G401 (cell line): Measurements from ENCODE around the gene PDE6B. TPM values are rescaled to one million over a fixed set of nuclear protein-coding genes. Genes with fewer than 3 reads are reported as not detected.
"Not testable (repeated sequence)": the region's sequence is repeated elsewhere in the genome, so short reads cannot be mapped to it uniquely, and the experiment has no call there.

Experiments used
- DNase-seq: peaks from one replicate; pipeline ENCODE4 v3.0.0-alpha.2; 2015; ENCODE audit warnings: low spot score
- in situ Hi-C: cut with HindIII; loops from 2 replicates; pipeline ENCODE4 v1.10.0; 2016; ENCODE audit warnings: low sequenced_read_pairs, mixed read lengths
- total RNA-seq: library from RNA; depleted of rRNA; stranded (reverse); fragments of >200 nt; shearing (Covaris generic); gene quantifications from 2 replicates; pipeline ENCODE4 v1.2.3, GENCODE V29; 2014

PDE6B gene
- total RNA-seq, 1 experiment from 2014 or later: 1.0 TPM

DNA sequence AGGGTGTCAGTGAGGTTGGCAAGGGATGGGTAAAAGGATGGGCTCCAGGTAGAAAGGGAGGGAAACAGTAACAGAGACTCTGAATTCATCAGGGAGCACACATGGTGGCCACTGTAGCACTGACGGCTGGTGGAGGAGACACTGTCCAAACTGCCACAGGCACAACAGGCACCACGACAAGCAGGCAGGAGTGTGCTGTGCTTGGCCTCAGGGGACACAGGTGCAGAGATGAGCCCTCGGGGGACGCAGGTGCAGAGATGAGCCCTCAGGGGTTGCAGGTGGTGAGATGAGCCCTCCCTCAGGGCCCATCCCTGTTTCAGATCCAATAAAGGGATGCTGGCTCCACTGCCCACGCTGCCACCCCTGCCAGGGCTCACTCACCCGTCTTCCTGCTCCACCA is 7.6 kb downstream of the PDE6B start:
- DNase-seq: no peak
- in situ Hi-C loops: no loop called here

- in situ Hi-C loops: no loop called here
- no peak for DNase-seq
Observed at GRCh38 chr4:633406-633805, 8.0 kb downstream of the PDE6B start.

DNA sequence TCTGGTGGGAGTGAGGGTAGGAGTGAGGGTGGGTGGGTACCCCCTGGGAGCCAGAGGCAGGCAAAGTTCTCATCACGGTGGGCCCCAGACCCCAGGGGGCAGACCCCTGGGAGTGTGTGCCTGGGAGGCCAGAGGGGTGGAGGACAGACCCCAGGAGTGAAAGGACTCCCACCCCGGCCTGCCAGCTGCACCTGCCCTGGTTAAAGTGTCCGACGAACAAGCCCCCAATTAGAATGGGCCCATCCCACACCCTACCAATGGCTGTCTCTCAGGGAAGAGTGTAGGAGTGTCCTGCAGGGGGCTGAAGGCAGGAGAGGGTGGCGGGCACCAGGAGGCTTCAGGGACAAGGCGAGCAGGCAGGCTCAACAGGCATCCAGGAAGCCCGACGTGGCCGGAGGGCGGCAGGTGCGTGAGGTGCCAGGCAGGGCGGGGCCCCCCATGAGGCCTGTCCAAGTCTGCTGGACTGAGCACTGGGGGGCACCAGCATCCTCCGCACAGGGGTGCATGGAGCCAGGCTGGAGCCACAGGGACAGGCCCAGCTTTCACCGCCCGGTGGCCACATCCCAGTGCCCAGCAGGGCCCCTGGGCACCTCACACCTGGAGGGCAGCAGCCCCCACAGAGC is 8.7 kb downstream of the PDE6B start:
- in situ Hi-C loops: no loop called here
- no peak for DNase-seq

DNA sequence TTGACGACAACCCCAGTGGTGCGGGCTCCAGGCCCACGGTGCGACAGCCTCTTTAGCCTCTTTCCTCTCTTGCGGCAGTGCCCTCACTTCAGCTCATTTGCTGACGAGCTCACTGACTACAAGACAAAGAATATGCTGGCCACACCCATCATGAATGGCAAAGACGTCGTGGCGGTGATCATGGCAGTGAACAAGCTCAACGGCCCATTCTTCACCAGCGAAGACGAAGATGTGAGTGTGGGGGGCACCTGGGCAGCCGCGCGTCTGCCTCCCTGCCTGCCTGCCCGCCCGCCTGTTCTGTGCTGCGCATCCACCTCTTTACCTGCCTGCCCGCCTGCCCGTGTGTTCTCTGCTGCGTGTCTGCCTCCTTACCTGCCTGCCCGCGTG is 9.2 kb downstream of the PDE6B start:
- in situ Hi-C loops: no loop called here
- no peak for DNase-seq

- DNase-seq, in situ Hi-C loops: not testable (repeated sequence)
Observed at GRCh38 chr4:635066-635835, 9.9 kb downstream of the PDE6B start.

DNA sequence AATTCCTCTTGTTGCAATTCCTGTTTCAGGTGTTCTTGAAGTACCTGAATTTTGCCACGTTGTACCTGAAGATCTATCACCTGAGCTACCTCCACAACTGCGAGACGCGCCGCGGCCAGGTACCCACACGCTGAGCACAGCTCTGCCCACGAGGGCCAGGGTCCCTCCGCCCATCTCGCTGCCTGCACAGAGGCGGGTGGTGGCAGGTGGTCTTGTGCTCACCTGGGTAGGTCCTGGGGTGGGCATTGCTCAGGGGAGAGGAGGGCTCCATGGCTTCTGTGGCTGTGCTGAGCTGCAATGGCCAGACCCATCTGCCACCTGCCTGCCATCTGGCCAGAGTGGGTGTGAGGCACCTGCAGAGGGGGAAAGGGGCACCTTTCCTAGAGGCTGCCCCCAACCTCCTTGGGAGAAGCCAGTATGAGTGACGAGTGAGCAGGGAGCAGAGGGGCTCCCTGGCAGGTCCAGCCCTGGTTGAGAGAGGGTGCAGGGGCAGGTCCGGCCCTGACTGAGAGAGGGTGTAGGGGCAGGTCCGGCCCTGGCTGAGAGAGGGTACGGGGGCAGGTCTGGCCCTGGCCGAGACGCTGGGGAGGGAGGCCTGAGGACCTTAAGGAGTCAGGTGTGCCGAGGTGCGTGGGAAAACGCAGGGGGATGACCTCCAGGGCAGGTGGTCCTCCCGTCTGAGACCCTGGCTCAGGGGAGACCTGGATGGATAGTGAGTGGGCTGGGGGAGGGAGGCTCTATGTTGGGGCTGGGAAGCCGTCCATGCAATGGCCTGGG is 10.7 kb downstream of the PDE6B start:
- in situ Hi-C loops: no loop called here
- no peak for DNase-seq

DNA sequence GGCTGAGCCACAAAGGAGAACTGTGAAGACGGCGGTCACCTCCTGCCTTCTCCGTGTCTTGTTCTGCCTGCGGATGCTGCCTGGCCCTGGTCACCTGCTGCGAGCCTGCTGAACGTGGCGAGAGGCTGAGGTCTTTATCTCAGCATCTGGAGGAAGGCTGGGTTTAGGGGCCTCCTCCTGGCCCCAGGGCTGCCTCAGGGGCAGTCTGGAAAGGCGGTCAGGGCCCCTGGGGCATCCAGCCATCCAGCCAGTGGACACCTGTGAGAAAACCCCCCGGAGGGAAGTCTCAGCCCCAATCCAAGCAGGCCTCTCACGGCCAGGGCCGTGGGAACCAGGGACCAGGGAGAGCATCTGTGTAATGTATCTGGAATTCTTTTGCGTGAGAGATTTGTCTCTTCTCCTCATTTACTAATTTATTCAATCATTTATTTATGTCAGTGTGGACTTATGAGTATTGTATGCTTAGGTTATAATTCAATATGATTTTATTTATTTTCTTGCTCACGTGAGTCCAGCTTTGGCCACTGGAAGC is 11.3 kb downstream of the PDE6B start:
- DNase-seq: no peak
- in situ Hi-C loops: no loop called here

DNA sequence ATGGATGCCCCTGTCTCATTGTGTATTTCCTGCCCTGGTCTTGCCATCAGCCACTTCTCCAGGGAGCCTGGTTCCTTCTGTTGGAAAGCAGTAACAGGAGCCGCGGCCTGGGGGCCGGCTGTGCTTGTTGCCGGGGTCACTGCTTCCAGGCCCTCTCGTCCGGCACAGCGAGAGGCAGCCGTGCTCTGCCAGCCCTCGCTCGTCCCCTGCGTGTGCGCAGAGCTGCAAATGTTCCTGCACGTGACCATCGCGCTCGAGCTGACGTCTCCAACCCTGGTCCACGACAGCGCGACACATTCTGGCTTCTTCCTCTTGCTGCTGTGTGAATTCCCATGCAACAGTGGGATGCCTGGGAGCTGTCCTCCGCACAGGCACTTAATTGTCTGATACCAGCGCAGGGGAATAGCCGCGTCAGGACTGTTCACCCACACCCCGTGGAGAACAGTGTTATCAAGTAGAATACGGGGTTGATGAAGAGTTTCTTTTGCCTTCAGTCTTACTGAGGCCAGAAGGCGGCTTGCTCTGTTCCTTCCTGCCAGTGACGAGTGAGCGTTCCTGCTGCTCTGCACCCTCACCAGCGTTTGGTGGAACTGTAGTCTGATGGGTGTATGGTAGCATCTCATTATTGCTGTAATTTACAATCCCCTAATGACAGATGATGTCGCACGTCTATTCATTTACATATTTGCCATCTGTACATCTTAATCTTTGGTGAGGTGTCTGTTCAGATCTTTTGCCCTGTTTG is 12.3 kb downstream of the PDE6B start:
- DNase-seq: peak; percentile 84
- in situ Hi-C loops: no loop called here

DNA sequence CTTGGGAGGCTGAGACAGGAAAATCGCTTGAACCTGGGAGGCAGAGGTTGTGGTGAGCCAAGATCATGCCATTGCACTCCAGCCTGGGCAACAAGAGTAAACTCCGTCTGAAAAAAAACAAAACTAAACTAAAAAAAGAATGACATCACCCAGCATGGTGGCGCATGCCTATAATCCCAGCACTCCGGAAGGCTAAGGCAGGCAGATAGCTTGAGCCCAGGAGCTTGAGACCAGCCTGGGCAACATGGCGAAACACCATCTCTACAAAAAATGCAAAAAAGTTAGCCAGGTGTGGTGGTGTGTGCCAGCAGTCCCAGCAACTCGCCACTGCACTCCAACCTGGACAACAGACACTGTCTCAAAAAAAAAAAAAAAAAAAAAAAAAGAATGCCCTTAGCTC is 17.0 kb downstream of the PDE6B start:
- DNase-seq, in situ Hi-C loops: not testable (repeated sequence)

- in situ Hi-C loops: no loop called here
- DNase-seq: no peak
Observed at GRCh38 chr4:646460-646859, 21.1 kb downstream of the PDE6B start.

- no peak for DNase-seq
- in situ Hi-C loops: no loop called here
Observed at GRCh38 chr4:647481-647880, 22.1 kb downstream of the PDE6B start.

- DNase-seq: no peak
- in situ Hi-C loops: no loop called here
Observed at GRCh38 chr4:648579-649292, 23.4 kb downstream of the PDE6B start.

DNA sequence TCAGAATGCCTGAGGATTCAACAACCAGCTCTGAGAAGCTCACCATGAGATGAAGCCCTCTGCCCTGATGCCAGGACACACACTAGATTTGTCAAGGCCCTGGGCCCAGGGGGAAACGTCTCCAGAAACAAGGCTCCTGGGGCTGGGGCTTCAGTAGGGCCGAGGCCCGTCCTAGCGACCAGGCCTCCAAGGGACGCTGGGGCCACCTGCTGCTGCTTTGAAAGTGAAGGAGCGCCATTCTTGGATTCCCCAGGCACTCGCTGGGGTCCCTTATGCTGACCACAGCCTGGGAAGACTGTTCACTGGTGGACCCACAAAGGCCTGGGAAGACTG is 23.9 kb downstream of the PDE6B start:
- DNase-seq: no peak
- in situ Hi-C loops: no loop called here

GRCh38 chr4:649751-650310 is 24.5 kb downstream of the PDE6B start:
- in situ Hi-C loops: no loop called here
- no peak for DNase-seq

- in situ Hi-C loops: no loop called here
- DNase-seq: no peak
Observed at GRCh38 chr4:650461-650860, 25.1 kb downstream of the PDE6B start.

DNA sequence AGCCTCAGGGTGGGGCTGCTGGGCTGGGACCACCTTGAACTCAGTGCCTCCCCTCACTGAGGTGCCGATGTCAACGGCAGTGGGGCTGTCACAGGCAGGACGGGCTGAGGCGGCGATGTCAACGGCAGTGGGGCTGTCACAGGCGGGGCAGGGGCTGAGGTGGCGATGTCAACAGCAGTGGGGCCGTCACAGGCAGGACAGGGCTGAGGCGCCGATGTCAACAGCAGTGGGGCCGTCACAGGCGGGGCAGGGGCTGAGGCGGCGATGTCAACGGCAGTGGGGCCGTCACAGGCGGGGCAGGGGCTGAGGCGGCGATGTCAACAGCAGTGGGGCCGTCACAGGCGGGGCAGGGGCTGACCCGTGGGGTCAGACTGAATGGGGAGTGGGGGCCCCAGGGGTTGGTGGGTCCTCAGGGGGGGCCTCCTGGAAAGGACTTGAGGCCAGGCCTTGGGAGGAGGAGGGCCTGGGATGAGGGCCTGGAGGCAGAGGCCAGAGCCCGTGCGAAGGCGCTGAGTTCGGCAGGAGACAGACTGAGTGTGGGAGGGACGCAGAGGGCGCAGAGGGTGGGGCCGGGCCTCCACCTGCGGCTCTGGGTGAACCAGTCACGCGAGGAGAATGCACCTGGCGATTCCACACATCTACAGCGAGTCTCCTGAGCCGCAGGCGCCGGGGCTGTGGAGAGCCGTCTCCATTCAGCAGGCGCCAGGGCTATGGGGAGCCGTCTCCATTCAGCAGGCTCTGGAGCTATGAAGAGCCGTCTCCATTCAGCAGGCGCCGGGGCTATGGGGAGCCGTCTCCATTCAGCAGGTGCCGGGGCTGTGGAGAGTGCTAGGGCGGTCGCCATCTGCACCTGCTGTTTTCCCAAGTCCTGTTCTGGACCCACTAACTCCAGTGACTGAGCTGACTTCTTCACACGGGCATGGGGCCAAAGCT is 25.8 kb downstream of the PDE6B start:
- in situ Hi-C loops: no loop called here
- DNase-seq: no peak

DNA sequence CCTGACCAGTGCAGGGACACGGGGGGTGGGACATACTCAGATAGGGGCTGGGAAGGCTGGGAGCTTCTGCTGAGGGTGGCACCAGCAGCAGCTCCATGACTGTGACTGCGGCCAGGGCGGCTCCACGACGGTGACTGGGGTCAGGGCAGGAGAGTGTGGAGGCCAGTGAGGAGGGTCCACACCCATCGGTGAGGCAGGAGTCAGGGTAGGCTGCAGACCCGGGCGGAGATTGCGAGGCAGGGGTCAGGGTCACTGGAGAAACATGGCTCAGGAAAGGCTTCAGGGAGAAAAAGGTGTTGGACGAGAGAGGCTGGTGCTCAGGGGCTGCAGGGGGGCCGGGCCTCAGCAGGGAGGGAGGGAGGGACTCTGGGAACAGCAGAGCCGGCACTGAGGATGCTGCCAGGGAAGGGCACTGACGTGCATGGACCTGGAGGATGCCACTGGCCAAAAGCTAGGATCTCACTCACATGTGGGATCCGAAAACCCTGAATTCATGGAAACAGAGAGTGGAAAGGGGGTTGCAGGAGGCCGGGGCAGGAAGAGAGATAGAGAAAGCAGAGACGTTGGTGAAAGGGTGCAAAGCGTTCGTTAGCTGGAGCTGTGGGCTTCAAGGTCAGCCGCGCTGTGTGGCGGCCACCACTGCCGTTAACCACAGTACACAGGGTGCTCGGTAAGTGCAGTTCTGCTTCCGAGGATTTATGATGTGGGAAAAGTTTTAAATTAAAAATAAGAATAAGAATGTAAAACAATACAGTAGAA is 26.7 kb downstream of the PDE6B start:
- no peak for DNase-seq
- in situ Hi-C loops: no loop called here
